ENCODE data around the gene BAIAP2L1.

DNA sequence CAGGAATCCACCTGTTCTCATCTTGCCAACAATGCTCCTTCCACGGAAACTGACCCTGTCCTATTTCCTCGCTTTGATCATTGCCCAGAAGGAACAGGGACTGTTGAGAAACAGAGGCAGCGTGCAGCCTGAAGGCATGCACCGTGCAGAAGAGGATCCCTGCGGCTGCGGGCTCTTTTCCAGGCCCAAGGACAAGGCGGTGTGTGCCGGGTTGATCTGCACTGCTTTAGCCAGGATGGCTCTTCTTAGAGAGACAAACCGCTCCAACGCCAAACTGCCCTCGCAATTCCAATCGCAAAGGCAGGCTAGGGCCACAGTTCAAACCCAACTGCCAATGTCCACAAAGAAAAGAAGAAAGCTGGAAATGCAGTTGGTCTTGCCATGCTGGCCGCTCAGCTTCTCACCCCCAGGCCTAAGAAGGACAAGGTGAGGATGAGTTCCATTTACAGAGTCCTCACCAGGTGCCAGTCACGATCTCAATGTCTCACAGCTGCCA lies 92.9 kb downstream of the BAIAP2L1 start:
- TF ChIP-seq, protein P1, sequence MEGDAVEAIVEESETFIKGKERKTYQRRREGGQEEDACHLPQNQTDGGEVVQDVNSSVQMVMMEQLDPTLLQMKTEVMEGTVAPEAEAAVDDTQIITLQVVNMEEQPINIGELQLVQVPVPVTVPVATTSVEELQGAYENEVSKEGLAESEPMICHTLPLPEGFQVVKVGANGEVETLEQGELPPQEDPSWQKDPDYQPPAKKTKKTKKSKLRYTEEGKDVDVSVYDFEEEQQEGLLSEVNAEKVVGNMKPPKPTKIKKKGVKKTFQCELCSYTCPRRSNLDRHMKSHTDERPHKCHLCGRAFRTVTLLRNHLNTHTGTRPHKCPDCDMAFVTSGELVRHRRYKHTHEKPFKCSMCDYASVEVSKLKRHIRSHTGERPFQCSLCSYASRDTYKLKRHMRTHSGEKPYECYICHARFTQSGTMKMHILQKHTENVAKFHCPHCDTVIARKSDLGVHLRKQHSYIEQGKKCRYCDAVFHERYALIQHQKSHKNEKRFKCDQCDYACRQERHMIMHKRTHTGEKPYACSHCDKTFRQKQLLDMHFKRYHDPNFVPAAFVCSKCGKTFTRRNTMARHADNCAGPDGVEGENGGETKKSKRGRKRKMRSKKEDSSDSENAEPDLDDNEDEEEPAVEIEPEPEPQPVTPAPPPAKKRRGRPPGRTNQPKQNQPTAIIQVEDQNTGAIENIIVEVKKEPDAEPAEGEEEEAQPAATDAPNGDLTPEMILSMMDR (IDR thresholded peaks at IDR 0.05), result no peak
- no peak for TF ChIP-seq POLR2A (IDR thresholded peaks at IDR 0.05)

Data from esophagus squamous epithelium (tissue), 4 donors.